CD4-positive, alpha-beta T cell treated with Interleukin-21 for 1 hour (primary cell): Measurements from ENCODE around the gene PNPT1.
"Not testable (repeated sequence)": the region's sequence is repeated elsewhere in the genome, so short reads cannot be mapped to it uniquely, and the experiment has no call there.

Experiments used
- DNase-seq: peaks from one replicate; pipeline ENCODE4 v3.0.0-alpha.2; 2020

PNPT1 gene

DNA sequence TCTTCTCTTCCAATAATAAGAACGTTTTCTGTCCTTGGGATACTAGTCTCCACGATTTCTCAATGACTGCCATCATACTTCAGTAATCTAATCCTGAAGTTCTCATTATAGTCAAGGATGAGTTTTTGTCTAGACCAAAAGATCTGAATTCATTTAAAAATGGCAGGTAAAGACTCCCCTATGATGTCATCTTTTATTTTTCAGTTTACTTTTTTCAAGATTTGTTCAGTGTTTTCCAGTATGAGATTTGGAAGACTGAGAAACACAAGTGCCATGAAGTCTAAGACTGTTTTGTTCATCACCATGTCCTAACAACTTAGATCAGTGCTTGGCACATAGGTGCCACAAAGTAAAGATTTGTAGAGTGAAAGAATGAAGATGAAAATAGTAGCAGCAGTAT is 40.4 kb downstream of the PNPT1 start:
- no peak for DNase-seq

GRCh38 chr2:55649211-55649610 is 44.4 kb downstream of the PNPT1 start:
- no peak for DNase-seq

DNA sequence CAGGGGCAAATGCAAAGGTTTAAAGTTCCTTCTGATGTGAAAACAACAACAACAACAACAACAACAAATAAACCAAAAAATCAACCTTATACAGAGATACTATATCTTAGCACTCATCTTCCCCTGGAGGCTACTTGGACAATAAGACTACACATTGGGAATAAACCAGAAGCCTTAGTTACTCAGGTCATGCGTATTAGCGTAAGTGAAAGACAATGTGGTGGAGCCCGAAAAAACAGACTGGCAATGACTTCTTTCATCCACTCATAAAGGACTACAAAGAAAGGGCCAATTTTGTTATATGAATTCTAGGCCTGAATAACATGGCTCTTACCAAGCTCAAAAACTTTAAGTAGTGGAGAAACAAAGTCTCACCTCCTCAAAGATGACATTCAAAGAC is 56.8 kb downstream of the PNPT1 start:
- DNase-seq, result no peak

- DNase-seq, result no peak
Measured at GRCh38 chr2:55628931-55629330, 64.7 kb downstream of the PNPT1 start.

GRCh38 chr2:55627915-55628314 is 65.7 kb downstream of the PNPT1 start:
- DNase-seq, result no peak

DNA sequence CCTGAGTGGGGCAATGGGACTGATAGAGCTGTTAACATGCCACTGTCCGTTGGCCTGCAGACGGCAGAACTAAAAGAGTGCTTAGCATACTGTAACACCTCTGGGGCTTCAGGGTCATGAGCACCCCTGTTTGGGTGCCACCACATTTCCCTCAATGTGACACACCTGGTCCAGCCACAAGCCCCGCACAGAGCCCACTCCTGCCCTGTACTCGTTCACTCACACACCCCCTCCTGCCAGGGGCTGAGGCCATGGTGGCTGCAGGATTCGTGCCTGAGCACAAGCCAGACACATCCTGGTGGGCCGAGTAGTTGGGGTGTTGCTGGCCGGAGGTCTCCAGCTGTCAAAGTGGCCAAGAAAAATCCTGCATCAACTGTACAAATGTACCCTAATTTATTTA is 71.8 kb downstream of the PNPT1 start:
- DNase-seq, result no peak

DNA sequence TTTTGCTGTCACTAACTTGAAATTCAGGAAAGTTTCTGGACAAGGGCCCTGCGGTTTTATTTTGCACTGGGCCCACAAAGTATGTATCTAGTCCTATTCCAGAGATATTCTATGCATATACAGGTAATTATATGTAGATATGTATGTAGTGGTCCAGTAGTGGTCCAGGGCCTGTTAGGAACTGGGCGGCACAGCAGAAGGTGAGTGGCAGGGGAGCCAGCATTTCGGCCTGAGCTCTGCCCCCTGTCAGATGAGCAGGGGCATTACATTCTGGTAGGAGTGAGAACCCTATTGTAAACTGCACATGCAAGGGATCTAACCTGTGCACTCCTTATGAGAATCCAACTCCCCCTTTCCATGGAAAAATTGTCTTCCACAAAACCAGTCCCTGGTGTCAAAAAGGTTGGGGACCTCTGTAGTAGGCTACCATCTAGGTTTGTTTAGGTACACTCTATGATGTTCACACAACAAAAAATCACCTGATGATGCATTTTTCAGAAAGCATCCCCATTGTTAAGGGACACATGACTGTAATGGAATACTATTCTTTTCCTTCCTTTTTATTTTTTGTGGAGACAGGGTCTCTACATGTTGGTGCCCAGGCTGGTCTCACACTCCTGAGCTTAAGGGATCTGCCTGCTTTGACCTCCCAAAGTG is 73.4 kb downstream of the PNPT1 start:
- peak; percentile 30 for DNase-seq

- peak; percentile 72 for DNase-seq
Measured at GRCh38 chr2:55618275-55619055, 75.2 kb downstream of the PNPT1 start.

DNA sequence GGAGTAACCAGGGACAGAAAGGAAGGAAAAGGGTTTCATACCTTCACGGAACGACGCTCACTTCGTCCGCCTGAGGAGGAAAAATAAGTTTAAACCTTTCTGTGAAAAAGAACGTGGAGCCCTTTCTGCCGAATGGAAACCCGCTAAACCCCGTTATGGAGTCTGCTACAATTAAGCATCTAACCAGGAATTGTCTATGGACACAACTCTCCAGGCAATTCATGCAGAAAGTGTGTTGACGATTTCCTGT is 75.7 kb downstream of the PNPT1 start:
- no peak for DNase-seq

- peak; percentile 100 for DNase-seq
Measured at GRCh38 chr2:55617175-55618024, 76.2 kb downstream of the PNPT1 start, which contains the start of gene PPP4R3B. Gene PPP4R3B (minus strand): TSS chr2:55617622. CDS start chr2:55617285, 337 bp downstream.

DNA sequence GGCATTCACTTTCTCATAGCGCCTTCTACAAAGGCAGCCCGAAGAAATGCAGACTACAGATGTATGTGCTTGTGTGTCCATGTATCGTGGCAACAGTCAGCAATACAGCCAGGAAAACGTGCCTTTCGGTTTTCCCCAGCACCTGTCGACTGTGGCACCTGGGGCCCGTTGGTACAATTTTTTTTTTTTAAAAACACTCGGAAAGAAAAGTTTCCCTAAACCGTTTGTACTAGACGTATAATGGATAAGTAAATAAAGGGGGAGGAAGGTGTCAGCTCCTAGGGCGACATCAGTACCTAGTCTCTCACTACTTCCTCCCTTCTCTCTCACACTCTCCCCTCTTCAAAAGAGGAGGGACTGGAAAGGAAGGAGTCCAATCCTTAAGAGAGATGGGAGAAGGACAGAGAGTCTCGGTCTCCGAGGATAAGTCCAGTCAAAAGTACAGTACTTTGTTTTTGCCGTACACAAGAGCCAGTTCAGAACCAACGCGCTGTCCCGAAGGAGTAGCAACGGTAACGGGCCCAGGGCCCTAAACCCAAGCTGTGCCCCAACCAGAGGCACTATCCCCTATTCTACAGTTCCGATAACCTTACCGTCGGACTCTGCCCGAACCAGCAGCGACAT is 77.0 kb downstream of the PNPT1 start:
- peak; percentile 81 for DNase-seq

DNA sequence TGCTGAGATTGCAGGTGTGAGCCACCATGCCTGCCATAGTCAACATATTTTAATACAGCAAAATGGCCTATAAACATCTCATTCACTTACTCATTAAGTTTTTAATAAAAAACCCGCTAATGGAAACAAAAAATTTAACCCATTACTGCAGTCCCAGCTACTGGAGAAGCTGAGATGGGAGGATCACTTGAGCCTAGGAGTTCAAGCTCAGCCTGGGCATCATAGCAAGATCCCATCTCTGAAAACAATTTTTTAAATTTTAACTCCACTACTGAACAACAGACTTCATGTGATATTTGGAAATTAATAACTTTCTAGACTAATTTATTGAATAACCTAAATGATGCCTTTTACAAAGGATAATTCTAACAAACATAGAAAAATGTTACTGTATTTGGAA is 81.6 kb downstream of the PNPT1 start:
- DNase-seq, result no peak

GRCh38 chr2:55610954-55611743 is 82.5 kb downstream of the PNPT1 start:
- DNase-seq, result no peak

DNA sequence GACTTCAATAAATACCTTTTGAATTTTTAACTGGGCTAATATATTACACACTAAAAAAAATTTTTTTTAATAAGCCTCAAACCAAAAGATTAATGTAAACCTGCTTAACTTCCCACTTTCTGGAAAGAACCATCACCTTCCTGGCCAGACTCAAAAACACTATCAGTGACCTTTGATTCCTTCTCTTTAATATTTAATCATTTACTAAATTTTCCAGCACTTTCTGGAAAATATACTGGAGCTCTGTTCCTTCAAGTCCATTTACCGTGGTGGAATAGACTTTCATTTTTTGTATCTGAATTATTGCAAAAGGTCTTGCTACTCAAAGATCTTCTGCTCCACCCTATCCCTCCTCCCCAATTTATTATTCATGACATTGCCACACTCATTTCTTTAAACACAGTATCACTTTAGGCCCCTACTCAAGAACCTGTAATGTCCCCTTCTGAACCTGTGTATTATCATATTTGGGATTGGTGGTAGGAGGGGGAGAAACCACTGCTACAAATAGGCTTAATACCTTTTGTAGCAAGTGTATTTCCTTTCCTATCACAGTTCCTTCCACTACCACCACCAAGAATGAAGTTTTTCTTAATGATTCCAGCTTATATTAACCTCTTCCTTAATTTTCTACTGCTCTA is 83.6 kb downstream of the PNPT1 start:
- DNase-seq, result no peak

GRCh38 chr2:55609193-55609794 is 84.3 kb downstream of the PNPT1 start:
- no peak for DNase-seq

GRCh38 chr2:55607717-55608116 is 85.9 kb downstream of the PNPT1 start:
- DNase-seq, result no peak

GRCh38 chr2:55604027-55604565 is 89.5 kb downstream of the PNPT1 start:
- no peak for DNase-seq

- DNase-seq, result no peak
Measured at GRCh38 chr2:55601849-55602248, 91.8 kb downstream of the PNPT1 start.

DNA sequence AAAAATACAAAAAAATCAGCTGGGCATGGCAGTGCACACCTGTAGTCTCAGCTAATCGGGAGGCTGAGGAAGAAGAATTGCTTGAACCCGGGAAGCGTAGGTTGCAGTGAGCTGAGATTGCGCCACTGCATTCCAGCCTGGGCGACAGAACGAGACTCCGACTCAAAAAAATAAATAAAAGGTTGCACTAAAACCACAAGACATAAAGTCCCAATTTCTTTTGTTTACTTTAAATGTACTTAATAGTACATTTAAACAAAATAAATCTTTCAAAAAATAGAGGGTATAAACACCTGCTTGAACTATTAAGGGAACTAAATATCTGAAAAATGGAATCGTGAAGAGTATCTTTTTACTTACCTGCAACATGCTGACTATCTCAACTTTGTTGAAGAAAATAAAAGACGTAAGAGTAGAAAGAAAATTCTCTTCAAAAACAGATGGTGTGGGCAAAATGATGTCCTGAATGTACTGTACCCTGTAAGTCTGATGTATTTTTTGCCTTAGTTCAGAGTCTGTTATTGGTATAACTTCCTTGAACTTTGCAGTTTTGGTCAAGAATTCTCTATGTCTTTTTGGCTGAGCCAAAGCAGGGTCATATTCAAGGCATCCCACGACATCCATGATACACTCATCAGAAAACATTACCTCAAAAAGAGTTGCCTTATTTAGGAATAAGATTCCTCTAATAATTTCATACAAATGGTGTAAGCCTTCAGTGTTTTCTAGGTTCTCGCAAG is 95.4 kb downstream of the PNPT1 start:
- no peak for DNase-seq

DNA sequence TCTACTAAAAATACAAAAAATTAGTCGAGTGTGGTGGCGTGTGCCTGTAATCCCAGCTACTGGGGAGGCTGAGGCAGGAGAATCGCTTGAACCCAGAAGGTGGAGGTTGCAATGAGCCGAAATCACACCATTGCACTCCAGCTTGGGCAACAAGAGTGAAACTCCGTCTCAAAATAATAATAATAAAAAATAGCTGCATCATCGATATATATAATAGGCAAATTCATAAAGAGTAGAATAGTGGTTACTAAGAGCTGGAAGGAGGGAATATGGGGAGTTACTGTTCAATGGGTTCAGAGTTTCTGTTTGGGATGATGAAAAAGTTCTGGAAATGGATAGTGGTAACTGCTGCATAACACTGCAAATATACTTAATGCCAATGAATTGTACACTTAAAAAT is 96.8 kb downstream of the PNPT1 start:
- DNase-seq, result not testable (repeated sequence)

DNA sequence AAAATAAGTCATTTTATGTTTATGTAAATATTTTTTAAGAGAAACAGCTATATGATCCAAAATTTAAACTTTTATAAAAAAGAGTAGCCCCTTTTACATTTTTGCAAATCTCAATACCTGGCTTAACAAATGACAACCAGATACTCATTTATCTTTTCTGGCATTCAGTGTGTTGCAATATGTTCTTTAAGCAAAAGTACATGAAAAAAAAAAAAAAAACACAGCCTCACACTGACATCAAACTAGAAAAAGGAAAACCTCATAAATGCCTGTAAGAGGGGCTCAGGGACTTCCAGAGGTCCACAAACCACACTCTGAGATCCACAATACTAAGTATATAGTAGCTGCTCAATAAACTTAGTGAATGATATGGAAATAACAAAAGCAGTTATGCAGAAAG is 98.1 kb downstream of the PNPT1 start:
- DNase-seq, result no peak
